Measurements from ENCODE around the gene CTIF. TPM values are rescaled to one million over a fixed set of nuclear protein-coding genes. Genes with fewer than 3 reads are reported as not detected.
A peak's percentile ranks its signal among the peaks of the same experiment; 100 is the strongest.

CTIF gene
- polyA plus RNA-seq, 1 of the 3 experiments (the other 2 are of a cell fraction): 47.2 TPM

DNA sequence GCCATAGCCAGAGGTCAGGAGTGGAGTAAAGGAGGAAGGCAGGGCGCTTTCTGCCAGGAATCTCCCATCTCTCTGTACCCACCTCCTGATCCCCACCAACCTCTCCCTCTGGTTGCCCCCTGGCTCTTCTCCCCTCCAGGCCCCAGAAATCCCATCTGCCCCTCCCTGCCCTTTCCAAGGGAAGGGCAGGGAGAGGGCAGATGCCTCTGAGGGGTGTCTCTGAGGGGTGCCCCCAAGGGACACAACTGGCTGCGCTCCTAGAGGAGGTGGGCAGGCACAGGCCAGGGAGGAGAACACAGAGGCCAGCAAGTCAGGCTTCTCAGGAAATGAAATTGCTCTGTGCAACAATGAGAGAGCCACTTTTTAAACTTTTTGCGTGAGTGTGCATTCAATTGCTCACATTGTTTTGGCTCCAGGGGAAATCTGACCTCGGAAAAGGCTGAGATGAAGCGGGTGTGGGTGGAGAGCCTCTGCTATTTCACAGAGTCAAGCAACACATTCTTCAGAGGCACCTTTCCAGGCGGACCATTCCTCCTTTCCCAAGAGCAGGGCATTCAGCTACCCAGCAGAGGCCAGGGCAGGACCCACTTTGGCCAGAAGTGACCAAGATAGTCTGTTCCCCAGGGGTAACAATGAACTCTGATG, 286.4 kb downstream of the CTIF start:
- peaks cover 85% of the 10 kb centered on the region for H3K79me2 ChIP-seq (ENCODE audit: insufficient read depth)
- no peak overlapping the region for H3K4me3 ChIP-seq (ENCODE audit: low read depth in 2 of 2, low read length in 1 of 2)
- H3K9me3 ChIP-seq: peaks cover 6% of the 10 kb centered on the region; the same call in 1 of the 2 replicates
- no peaks in the 10 kb centered on the region for H3K9me2 ChIP-seq
- H3K27ac ChIP-seq (ENCODE audit: low read depth in 2 of 2, low read length in 1 of 2): peak overlapping the region in 1 of 2 experiments; percentile 94; a peak in 2 of 4 replicates
- POLR2A ChIA-PET: no interaction called here
- no peak for DNase-seq
- H3K9ac ChIP-seq: no peak overlapping the region
- H3F3A ChIP-seq (replicated peaks; ENCODE audit: insufficient read depth): peaks cover 38% of the 10 kb centered on the region
- H3K27me3 ChIP-seq (ENCODE audit: insufficient read depth): no peaks in the 10 kb centered on the region
- peaks cover 0 to 40% of the 10 kb centered on the region in 2 experiments for H3K36me3 ChIP-seq (replicated peaks in 1 of 2; ENCODE audit: control insufficient read depth in 1 of 2, insufficient read depth in 2 of 2, low read length in 1 of 2)
- peaks cover 34 to 41% of the 10 kb centered on the region in 2 experiments for H3K4me1 ChIP-seq (ENCODE audit: control insufficient read depth in 1 of 2, insufficient read depth in 2 of 2, low read depth in 1 of 2, low read length in 1 of 2)
- H2AFZ ChIP-seq (ENCODE audit: low read depth): no peak overlapping the region
- 85% methylated on average over 6 of the region's 6 CpGs for WGBS (ENCODE audit: low lambda C conversion rate)
- H3K4me2 ChIP-seq: peak overlapping the region; percentile 19; the same call in 1 of the 2 replicates
- TF ChIP-seq RFX5 (IDR thresholded peaks at IDR 0.05; ENCODE audit: low read length) (no peak), ELF1 (IDR thresholded peaks at IDR 0.05) (no peak), RAD21 (IDR thresholded peaks at IDR 0.05; ENCODE audit: low read length) (no peak), SMC3 (IDR thresholded peaks at IDR 0.05; ENCODE audit: low read depth, low read length) (no peak), GABPA (IDR thresholded peaks at IDR 0.05; ENCODE audit: low read depth) (no peak), REST (IDR thresholded peaks at IDR 0.05; ENCODE audit: low read depth, low read length) (no peak), TAF1 (IDR thresholded peaks at IDR 0.05; ENCODE audit: borderline replicate concordance, low read depth, low read length) (no peak), POLR2AphosphoS5 (IDR thresholded peaks at IDR 0.05; ENCODE audit: low read depth, low read length) (no peak), EZH2phosphoT487 (IDR thresholded peaks at IDR 0.05; ENCODE audit: borderline replicate concordance, low read depth) (no peak), YY1 (IDR thresholded peaks at IDR 0.05; ENCODE audit: low read depth) (no peak), FOXM1 (IDR thresholded peaks at IDR 0.05; ENCODE audit: low read depth) (no peak), CHD2 (IDR thresholded peaks at IDR 0.05; ENCODE audit: low read length, partially characterized antibody) (no peak), RXRA (IDR thresholded peaks at IDR 0.05; ENCODE audit: borderline replicate concordance, low read depth) (no peak), SIN3A (IDR thresholded peaks at IDR 0.05; ENCODE audit: borderline replicate concordance, low read depth, low read length) (no peak), MEF2A (IDR thresholded peaks at IDR 0.05; ENCODE audit: borderline replicate concordance, low read depth) (no peak), RCOR1 (IDR thresholded peaks at IDR 0.05; ENCODE audit: low read length) (no peak), EP300 (IDR thresholded peaks at IDR 0.05; ENCODE audit: borderline replicate concordance in 1 of 2, low read depth in 1 of 2, low read length in 1 of 2) (no peak), PBX3 (IDR thresholded peaks at IDR 0.05) (no peak)
- TF ChIP-seq, protein P1, sequence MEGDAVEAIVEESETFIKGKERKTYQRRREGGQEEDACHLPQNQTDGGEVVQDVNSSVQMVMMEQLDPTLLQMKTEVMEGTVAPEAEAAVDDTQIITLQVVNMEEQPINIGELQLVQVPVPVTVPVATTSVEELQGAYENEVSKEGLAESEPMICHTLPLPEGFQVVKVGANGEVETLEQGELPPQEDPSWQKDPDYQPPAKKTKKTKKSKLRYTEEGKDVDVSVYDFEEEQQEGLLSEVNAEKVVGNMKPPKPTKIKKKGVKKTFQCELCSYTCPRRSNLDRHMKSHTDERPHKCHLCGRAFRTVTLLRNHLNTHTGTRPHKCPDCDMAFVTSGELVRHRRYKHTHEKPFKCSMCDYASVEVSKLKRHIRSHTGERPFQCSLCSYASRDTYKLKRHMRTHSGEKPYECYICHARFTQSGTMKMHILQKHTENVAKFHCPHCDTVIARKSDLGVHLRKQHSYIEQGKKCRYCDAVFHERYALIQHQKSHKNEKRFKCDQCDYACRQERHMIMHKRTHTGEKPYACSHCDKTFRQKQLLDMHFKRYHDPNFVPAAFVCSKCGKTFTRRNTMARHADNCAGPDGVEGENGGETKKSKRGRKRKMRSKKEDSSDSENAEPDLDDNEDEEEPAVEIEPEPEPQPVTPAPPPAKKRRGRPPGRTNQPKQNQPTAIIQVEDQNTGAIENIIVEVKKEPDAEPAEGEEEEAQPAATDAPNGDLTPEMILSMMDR (IDR thresholded peaks at IDR 0.05): no peak
- TF ChIP-seq, protein P2, sequence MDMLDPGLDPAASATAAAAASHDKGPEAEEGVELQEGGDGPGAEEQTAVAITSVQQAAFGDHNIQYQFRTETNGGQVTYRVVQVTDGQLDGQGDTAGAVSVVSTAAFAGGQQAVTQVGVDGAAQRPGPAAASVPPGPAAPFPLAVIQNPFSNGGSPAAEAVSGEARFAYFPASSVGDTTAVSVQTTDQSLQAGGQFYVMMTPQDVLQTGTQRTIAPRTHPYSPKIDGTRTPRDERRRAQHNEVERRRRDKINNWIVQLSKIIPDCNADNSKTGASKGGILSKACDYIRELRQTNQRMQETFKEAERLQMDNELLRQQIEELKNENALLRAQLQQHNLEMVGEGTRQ (IDR thresholded peaks at IDR 0.05; ENCODE audit: borderline replicate concordance, low read depth, low read length): no peak
- H4K20me1 ChIP-seq (ENCODE audit: insufficient read depth): no peaks in the 10 kb centered on the region
- CTCF ChIA-PET: no interaction called here

Measured in SK-N-SH (cell line).